A549 treated with Mapracorat at 1 μM for 4 hours (cell line): ENCODE data around the gene TRIM21. TPM values are rescaled to one million over a fixed set of nuclear protein-coding genes. Genes with fewer than 3 reads are reported as not detected.

Experiments
- total RNA-seq: library from RNA; stranded (reverse); fragments of 200-300 nt; extraction: Qiagen RNA extraction; gene quantifications from 5 replicates; pipeline ENCODE4 v1.2.3, GENCODE V29; 2022

TRIM21 gene
- 19.6 to 23.8 TPM (median 20.9 TPM) in 5 replicates for total RNA-seq

GRCh38 chr11:4393209-4393857 is at the start of gene TRIM21:
TRIM21 (minus strand) TSS chr11:4393702; CDS start chr11:4390409, 3,293 bp downstream.

GRCh38 chr11:4368286-4368685 is 25.2 kb downstream of the TRIM21 start, which contains the start of gene OR52B4:
OR52B4 (minus strand) TSS chr11:4368386; CDS start chr11:4368295, 91 bp downstream.

Other genes with a start within 250 kb of the TRIM21 start
- gene OR52B4, start 25.3 kb downstream of the TRIM21 start, total RNA-seq: not detected in 5 replicates
- not detected in 5 replicates for gene OR52K2, start 55.6 kb upstream of the TRIM21 start, total RNA-seq
- gene OR52K1, start 88.9 kb upstream of the TRIM21 start, total RNA-seq: not detected in 5 replicates
- gene OR52M1, start 151.5 kb upstream of the TRIM21 start, total RNA-seq: not detected in 5 replicates
- gene OR52I2, start 188.0 kb upstream of the TRIM21 start, total RNA-seq: not detected in 5 replicates
- gene OR52I1, start 200.3 kb upstream of the TRIM21 start, total RNA-seq: not detected in 5 replicates
- 8.1 to 10.4 TPM (median 9.9 TPM) in 5 replicates for gene TRIM68, start 214.5 kb upstream of the TRIM21 start, total RNA-seq
- gene OR51D1, start 243.8 kb upstream of the TRIM21 start, total RNA-seq: not detected in 5 replicates